COLO668 (cell line): ENCODE results near the gene TULP4.

Source experiments
- DNase-seq: peaks from one replicate; lab custom pipeline; 2025; ENCODE audit not compliant: unreplicated experiment; lab: John Stamatoyannopoulos, UW

The TULP4 gene, protein sequence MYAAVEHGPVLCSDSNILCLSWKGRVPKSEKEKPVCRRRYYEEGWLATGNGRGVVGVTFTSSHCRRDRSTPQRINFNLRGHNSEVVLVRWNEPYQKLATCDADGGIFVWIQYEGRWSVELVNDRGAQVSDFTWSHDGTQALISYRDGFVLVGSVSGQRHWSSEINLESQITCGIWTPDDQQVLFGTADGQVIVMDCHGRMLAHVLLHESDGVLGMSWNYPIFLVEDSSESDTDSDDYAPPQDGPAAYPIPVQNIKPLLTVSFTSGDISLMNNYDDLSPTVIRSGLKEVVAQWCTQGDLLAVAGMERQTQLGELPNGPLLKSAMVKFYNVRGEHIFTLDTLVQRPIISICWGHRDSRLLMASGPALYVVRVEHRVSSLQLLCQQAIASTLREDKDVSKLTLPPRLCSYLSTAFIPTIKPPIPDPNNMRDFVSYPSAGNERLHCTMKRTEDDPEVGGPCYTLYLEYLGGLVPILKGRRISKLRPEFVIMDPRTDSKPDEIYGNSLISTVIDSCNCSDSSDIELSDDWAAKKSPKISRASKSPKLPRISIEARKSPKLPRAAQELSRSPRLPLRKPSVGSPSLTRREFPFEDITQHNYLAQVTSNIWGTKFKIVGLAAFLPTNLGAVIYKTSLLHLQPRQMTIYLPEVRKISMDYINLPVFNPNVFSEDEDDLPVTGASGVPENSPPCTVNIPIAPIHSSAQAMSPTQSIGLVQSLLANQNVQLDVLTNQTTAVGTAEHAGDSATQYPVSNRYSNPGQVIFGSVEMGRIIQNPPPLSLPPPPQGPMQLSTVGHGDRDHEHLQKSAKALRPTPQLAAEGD (N-terminal part only)

DNA sequence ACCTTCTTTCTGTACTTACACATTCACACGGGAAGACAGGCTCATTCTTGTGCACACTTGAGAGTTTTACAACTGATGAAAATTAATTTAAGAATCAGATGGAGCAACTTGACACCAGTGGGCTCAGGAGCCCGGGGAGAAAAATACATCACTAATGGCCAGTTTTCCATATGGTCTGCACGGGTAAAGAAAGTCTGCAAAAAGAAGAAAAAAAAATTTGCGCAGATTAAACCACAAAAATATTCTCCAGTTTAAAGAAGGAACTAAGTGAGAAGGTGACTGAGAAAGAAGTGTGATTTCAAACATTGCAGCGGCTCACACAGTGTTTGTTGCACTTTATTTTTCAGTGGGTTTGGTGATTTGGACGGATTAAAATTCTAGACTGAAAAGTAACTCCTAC lies at the start of gene TULP4:
Gene TULP4 (plus strand): TSS at position 301 of the 400 bp plus-strand sequence. CDS start 1,552 bp downstream, outside the sequence.
- DNase-seq = no peak

DNA sequence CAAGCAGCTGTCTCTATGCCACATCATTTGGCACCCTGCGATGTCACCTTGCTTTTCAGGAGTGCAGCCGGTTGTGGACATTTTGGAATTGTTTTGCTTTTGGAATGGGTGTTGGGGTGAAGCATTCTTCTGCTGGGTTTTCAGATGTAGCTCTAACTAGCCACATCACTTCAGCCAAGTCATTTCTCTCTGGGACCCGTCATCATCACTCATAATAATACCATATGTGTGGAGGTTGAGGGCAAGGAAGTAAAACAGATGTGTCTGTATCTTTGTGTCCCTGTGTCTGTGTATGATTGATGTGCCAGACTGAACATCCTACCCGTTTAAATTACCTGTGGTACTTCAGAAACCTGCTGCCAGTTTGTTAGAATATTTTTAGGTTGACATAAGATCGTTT lies 49.5 kb upstream of the TULP4 start:
- DNase-seq = no peak

DNA sequence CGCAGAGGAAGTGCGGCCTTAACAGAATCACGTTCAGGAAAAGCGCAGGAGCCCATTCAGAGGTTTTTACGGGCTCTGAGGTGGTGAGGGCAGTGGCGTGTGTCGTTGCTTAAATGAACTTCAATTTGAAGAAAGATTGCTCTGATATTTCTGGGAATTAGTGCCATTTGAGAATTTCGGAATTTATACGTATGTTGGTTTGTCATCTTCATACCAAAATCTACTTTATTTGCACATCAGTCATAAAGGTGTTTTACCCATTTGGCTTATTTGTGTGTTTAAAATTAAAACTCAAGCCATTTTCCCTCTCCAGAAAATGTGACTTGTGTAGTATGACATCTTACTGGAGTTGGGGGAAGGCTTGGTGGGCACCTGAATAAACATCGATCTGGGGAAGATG lies 48.1 kb upstream of the TULP4 start:
- DNase-seq = no peak

DNA sequence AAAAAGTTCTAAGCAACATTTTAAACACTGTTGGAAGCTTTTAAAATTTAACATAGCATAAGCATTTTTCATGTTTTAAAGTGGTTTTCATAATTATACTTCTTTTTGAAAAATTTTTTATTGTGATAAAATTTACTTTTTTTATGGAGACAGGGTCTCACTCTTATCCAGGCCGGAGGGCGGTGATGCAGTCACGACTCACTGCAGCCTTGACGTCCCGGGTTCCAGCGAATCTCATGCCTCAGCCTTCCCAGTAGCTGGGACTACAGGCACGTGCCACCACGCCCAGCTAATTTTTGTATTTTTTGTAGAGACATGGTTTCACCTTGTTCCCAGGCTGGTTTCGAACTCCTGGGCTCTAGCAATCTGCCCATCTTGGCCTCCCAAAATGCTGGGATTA lies 46.1 kb upstream of the TULP4 start:
- no peak for DNase-seq

DNA sequence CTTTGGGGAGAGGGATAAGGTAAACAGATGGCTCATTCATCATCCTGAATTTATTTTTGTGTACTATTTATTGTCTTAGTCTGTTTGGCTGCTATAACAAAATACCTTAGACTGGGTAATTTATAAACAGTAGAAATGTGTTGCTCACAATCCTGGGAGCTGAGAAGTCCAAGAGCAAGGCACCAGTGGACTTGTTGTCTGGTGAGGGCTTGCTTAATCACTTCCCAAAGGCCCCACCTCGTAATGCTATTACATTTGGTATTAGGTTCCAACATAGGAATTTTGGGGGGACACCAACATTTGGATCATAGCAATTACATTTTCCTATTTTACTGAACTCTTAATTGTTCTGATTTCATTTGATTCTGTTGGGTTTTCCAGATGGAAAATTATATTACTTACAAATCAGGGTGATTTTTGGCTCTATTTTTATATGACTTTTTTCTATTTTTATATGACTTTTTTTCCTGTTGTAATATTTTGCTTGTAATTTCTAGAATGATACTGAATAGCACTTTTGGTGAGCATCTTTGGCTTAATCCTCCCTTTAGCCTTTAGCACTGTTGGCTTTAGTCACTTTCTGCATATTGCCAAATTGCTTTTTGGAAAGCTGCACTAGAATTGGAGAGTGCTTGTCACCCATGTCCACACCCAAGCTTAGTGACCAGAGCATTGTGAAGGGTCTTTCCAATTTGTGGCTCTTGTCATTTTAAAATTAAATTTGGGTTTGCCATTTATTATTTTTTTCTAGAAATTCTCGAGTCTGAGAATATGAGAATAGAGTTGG lies 43.7 kb upstream of the TULP4 start:
- no peak for DNase-seq

DNA sequence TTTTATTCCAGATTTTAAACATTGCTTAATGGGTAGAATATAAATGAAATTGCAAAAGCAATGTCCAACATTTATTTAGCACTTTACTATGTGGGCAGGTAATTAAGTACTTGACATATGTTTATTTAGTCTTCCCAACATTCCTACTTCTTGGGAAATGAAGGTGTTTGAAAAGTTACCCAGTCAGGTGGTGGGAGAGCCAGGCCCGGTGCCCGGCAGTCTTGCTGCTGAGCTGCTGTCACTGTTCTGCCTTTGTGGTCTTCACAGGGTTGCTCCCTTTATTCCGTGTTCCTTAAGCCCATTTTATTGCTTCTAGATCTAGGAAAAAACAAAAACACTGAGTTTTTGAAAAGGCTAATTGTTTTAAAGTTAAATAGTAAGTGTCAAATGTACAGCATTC lies 42.6 kb upstream of the TULP4 start:
- no peak for DNase-seq

DNA sequence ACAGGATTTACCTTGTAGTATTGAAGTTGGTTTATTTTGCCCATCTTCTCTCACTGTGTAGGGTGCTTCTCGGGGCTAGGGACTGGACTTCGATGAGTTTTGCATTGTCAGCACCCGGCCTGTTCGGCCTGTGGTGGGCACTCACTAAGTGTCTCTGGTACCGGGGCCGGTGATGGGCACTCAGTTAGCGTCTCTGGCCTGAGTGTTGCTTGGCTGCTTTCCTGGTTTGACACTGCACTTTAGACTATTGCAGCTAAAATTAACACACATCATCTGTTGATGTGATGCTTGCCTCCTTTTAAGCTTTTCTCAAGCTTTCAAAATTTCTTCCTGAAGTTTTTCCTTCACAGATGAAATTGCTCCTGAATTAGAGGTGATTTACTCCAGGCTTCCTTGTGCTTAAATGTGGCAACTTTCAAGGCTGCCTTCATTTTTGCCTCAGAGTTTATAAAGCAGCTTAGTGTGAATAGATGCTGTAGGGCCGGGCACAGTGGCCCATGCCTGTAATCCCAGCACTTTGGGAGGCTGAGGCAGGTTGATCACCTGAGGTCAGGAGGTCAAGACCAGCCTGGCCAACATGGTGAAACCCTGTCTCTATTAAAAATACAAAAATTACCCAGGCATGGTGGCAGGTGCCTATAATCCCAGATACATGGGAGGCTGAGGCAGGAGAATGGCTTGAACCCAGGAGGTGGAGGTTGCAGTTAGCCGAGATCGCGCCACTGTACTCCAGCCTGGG lies 41.7 kb upstream of the TULP4 start:
- no peak for DNase-seq

DNA sequence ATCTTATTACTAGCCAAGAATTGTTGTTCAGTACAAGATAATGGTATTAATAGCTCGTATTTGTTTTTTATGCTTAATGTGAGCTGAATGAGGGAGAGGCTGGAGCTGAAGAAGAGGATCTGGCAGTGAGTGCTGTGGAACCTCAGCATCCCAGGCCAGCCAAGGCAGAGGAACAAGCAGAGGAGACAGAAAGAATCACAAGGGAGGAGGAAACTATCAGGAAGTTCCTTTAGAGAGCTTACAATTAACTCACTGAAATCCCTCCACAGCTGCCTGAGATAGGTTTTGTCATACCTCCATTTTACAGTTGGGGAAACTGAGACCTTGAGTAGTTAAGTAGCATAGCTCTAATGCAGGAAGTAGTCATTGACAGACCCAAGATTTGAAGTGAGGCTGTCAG lies 39.9 kb upstream of the TULP4 start:
- DNase-seq = no peak

DNA sequence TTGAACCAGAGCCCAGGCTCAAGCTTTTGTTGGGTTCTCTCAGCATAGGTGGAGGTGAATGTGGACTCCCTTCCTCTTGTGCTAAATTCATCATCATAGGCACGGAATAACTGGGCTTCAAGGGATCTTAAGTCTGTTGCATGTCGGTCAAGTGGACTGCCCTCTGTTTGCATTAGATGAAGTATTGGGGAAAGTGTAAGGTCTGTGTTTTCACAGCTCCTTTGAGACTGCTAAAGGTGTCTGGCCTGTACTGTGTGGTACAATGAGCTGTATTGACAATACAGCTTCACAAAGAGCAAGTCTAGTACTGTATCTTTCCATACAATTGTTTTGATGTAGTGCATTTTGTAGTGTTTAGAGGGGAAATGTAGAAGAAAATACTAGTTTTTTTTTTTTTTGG lies 34.3 kb upstream of the TULP4 start:
- no peak for DNase-seq

DNA sequence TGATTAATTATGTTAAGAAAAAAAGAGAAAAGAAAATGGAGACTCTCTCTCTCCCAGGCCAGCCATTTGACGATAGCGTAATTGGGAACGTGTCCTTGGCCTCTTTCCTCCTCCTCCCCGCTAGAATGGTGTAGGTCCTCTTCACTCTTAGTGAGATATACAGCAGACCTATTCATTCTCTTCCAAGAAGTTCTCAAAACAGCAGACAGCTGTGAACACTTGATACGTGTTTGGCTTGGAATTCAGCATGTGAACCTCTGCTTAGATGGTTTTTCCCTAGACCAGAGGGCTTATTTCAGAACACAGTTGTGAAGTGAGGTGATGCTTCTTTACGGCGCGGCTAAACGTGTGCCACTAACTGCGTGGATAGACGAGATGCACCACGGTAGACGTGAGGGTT lies 32.6 kb upstream of the TULP4 start:
- no peak for DNase-seq

DNA sequence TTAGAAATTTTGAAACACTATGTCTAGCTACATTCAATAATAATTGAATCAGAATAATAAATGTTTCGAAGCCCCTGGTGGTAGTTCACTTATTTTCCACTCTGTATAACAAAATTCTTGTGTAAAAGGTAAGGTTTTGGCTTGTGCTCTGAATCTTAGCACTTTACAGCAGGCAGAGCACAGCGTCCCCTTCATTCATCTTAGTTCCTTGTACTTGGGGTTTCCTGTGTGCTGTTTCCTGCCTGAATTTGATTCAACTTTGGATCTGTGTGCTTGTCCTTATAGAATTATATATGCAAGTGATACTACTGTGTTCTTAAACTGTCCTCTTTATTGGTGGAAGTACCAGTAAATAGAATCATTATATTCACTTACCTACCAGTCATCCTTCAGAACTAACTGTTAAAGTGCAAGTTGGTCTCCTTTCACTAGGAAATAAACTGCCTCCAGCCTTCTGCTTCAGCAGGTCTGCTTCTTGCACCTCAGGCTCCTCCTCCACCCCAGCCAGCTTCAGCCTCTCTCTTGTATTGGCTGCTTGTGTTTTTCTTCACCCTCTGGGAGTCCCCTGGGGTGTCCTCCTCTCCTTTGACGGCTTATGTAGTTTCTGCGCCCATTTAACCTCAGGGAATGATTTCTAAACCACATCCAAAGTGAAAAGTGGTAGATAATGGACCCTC lies 28.8 kb upstream of the TULP4 start:
- no peak for DNase-seq

DNA sequence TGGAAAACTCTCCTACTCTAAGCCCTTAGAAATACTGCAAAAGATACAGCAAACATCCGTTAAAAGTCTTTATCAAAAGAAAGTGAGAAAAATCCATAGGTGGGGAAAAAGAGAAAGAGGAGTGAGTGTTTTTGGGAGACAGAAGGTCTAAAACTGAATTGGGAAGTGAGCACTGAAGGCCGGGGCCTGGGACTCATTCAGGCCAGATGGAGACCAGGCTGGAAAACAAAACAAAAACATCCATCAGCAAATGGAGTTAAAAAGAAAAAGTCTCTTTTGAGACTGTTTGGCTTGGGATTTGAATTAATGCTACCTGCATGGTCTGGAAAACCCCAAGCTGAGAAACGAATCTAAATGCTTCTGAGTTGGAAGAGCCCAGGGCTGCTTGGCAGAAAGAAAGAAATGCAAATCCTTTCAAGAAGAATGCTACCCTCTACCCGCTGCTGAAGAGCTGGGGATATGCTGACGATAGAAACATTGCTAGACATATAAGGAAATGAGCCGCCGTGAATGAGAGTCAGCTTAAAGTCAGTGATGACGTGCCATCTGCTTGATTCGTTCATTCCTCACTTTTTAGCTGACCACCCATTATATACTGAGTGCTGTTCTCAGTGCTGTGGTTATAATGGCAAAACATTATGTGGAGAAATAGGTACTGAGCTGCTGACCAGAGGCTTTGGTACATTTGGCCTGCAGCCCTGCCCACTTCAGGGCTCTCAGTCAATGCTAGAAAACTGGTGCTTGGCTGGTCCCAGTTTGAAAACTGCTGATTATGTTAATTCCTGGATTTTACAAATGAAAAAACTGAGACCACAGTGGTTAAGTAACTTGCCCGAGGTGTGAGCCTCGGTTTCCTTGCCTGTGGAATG lies 28.0 kb upstream of the TULP4 start:
- no peak for DNase-seq

DNA sequence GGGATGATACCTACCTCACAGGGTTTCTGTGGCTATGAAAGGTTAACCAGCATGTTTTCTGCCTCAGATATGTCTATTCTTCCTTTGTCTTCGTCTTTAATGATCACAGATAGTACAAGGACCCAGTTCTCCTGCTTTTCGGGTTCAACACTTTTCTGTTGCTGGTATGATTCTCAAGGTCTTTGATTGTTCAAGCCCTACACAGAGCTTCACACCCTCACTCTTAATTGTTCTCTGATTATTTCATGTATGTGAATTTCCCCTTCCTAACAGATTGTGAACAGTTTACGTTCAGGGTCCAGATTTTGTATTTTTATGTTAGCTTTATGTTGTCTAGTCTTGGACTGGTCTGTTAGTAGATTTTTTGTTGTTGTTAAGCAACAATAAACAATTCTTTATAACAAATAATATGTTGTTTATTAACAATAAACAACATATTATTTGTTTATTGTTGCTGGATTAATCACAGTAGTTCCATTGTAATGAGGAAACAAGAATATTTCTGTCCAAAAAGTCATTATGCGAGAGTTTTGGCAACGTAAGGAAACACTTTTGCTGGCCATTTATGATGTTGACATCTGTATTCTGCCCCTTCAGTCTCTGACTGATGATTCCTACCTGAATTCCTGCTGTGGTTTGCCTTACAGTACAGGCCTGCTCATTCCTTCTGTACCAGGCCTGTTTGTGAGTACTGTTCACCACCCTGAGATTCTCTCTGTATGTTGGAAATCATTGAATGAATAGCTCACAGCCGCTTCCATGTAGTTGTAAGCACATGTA lies 27.2 kb upstream of the TULP4 start:
- no peak for DNase-seq

DNA sequence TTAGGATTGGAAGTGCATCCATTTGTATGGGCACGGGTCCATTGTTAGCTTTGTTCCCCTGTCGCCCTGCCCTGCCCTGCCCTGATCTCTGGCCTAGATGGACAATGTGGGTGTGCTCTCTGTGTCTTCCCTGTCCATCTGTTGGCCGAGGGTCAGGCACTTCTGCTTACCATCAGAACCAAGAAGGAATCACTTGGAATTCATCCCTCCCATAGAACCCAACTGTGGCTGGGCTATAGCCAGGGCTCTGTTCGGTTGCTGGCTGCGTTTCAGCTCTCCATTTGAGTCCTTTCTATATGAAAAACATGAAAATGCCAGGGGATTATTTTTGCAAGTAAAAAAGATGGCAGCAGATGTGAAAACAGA lies 26.6 kb upstream of the TULP4 start:
- DNase-seq = no peak

DNA sequence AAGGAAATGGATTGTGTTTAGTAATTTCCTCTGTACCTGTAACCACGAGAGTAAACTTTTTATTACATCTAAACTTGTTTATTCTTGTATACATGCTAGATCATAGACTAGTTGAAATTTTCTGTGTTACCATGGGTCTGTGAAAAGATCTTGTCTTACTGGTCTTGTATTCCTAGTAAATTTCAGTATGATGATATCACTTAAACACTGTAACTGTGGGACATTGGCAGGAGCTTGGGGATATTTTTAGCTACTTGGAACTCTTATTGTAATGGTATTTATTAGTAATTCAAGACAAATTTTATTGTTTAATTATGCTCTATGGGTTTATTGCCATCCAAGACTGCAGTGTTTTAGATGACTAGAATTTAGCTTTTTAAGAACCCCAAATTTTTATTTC lies 25.9 kb upstream of the TULP4 start:
- no peak for DNase-seq

DNA sequence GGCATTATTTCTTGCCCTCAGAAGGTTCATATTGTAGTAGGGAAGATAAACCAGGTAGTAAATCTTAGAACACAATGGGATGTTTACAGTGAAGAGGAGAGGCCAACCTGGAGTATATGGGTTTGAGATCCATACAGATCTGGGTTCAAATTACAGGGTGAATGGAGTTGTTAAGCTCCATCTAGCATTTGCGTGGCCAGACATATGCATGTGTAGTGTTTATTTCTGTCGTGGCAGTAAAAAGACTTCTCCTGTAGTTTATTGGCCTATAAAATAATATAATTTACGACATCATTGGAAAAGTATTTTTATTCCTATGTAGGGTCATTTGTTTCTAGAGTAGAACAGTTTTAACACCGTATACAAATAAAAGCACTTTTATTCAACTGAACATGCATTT lies 25.2 kb upstream of the TULP4 start:
- DNase-seq = no peak

DNA sequence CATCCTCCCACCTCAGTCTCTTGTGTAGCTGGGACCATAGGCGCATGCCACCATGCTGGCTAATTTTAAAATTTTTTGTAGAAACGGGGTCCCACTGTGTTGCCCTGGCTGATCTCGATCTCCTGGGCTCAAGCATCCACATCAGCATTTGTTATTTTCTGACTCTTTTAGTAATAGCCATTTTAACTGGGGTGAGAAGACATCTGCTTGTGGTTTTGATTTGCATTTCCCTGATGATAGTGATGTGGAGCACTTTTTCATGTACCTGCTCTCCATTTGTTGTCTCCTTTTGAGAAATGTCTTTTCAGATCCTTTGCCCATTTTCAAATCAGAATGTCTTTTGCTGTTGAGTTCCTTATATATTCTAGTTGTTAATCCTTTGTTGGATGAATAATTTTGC lies 22.2 kb upstream of the TULP4 start:
- DNase-seq = no peak

DNA sequence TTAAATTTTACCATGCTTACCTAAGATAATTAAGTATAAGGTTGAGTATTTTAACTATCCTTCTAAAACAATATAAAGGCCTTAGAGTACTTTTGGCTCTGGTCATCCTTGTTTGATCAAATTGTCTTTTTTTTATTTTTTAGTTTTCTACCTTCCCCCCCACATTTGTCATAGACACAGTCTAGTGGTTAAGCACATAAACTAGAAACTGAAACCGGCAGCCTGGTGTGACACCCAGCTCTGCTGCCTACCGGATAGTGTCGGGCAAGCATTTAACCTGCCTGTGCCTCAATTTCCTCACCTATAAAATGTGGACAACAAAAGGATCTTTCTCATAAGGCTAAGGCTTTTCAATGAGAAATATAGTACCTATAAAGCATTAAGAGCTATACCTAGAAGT lies 21.6 kb upstream of the TULP4 start:
- peak; percentile 2 for DNase-seq

DNA sequence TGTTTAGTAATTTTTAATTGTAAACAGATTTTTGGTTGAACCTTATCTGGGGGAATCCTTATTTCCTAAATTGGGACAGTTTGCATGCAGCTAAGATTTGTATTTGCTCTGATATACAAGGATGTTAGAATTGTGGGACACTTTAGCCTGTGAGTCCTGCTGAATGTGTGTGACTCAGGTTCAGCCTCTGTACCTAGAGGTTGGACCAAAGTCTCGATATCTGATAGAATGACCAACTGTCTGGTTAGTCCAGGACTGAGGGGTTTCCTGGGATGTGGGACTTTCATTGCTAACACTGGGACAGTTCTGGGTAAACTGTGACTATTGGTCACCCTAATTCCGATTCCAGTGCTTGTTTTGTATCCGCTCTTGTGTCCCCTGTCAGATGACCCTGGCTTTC lies 20.2 kb upstream of the TULP4 start:
- no peak for DNase-seq
